Measurements from ENCODE around the gene LGALS3BP.
"Not testable (repeated sequence)": the region's sequence is repeated elsewhere in the genome, so short reads cannot be mapped to it uniquely, and the experiment has no call there.

The LGALS3BP gene

GRCh38 chr17:78979780-78980623, at the start of gene LGALS3BP:
Gene LGALS3BP, minus strand, starts transcription at chr17:78979923. Its CDS starts 2,732 bp downstream, at chr17:78977191.
- DNase-seq (ENCODE audit: extremely low read depth in 1 of 2, low read depth in 1 of 2), result peak in 1 of 2 donors; percentile 5

GRCh38 chr17:79028496-79029326, 49.0 kb upstream of the LGALS3BP start:
- DNase-seq (ENCODE audit: extremely low read depth in 1 of 2, low read depth in 1 of 2), result no peak

GRCh38 chr17:79027925-79028491, 48.3 kb upstream of the LGALS3BP start:
- no peak for DNase-seq (ENCODE audit: extremely low read depth in 1 of 2, low read depth in 1 of 2)

GRCh38 chr17:79027274-79027924, 47.7 kb upstream of the LGALS3BP start:
- no peak for DNase-seq (ENCODE audit: extremely low read depth in 1 of 2, low read depth in 1 of 2)

- no peak for DNase-seq (ENCODE audit: extremely low read depth in 1 of 2, low read depth in 1 of 2)
These were observed 46.9 kb upstream of the LGALS3BP start for GRCh38 chr17:79026376-79027273.

GRCh38 chr17:79024901-79025737, 45.4 kb upstream of the LGALS3BP start:
- no peak for DNase-seq (ENCODE audit: extremely low read depth in 1 of 2, low read depth in 1 of 2)

GRCh38 chr17:79023886-79024771, 44.4 kb upstream of the LGALS3BP start, which contains the start of gene C1QTNF1:
Gene C1QTNF1, plus strand, starts transcription at chr17:79024169. Its CDS starts 19,800 bp downstream, at chr17:79043969.
- DNase-seq (ENCODE audit: extremely low read depth in 1 of 2, low read depth in 1 of 2), result no peak

- no peak for DNase-seq (ENCODE audit: extremely low read depth in 1 of 2, low read depth in 1 of 2)
These were observed 43.5 kb upstream of the LGALS3BP start for GRCh38 chr17:79023180-79023705.

- no peak for DNase-seq (ENCODE audit: extremely low read depth in 1 of 2, low read depth in 1 of 2)
These were observed 42.8 kb upstream of the LGALS3BP start for GRCh38 chr17:79022507-79022991.

GRCh38 chr17:79021929-79022328, 42.2 kb upstream of the LGALS3BP start:
- not testable (repeated sequence) for DNase-seq (ENCODE audit: extremely low read depth in 1 of 2, low read depth in 1 of 2)

GRCh38 chr17:79020631-79021301, 41.0 kb upstream of the LGALS3BP start:
- no peak for DNase-seq (ENCODE audit: extremely low read depth in 1 of 2, low read depth in 1 of 2)

GRCh38 chr17:79019632-79020584, 40.2 kb upstream of the LGALS3BP start:
- peak in 1 of 2 donors; percentile 42 for DNase-seq (ENCODE audit: extremely low read depth in 1 of 2, low read depth in 1 of 2)

GRCh38 chr17:79019261-79019631, 39.5 kb upstream of the LGALS3BP start:
- DNase-seq (ENCODE audit: extremely low read depth in 1 of 2, low read depth in 1 of 2), result no peak

- DNase-seq (ENCODE audit: extremely low read depth in 1 of 2, low read depth in 1 of 2), result no peak
These were observed 38.6 kb upstream of the LGALS3BP start for GRCh38 chr17:79018370-79018695.

GRCh38 chr17:79017546-79018369, 38.0 kb upstream of the LGALS3BP start:
- no peak for DNase-seq (ENCODE audit: extremely low read depth in 1 of 2, low read depth in 1 of 2)

Measured in stimulated activated CD8-positive, alpha-beta memory T cell treated with anti-CD3 and anti-CD28 coated beads, Interleukin-7, amount 100 ng/mL, for 48 hours (primary cell).